NOMO-1 treated with DMSO at 0.1 percent for 48 hours (cell line): ENCODE results near the gene FOXK2.

Experiments
- DNase-seq: peaks from one replicate; lab custom pipeline; 2025; ENCODE audit not compliant: unreplicated experiment; lab: John Stamatoyannopoulos, UW

The FOXK2 gene

GRCh38 chr17:82602986-82603710 is 83.6 kb downstream of the FOXK2 start:
- DNase-seq: no peak

- peak; percentile 95 for DNase-seq
Observed at GRCh38 chr17:82603981-82604448, 84.5 kb downstream of the FOXK2 start.

- no peak for DNase-seq
Observed at GRCh38 chr17:82604532-82604931, 85.0 kb downstream of the FOXK2 start.

- DNase-seq: no peak
Observed at GRCh38 chr17:82605939-82606600, 86.5 kb downstream of the FOXK2 start.

GRCh38 chr17:82608816-82609215 is 89.3 kb downstream of the FOXK2 start:
- no peak for DNase-seq

- no peak for DNase-seq
Observed at GRCh38 chr17:82609655-82610054, 90.1 kb downstream of the FOXK2 start.

- no peak for DNase-seq
Observed at GRCh38 chr17:82611140-82612058, 91.9 kb downstream of the FOXK2 start.

GRCh38 chr17:82613283-82614094 is 94.0 kb downstream of the FOXK2 start:
- DNase-seq: no peak

GRCh38 chr17:82614095-82614631 is 94.6 kb downstream of the FOXK2 start:
- no peak for DNase-seq

GRCh38 chr17:82615084-82616020 is 95.8 kb downstream of the FOXK2 start:
- DNase-seq: no peak

GRCh38 chr17:82616021-82616711 is 96.6 kb downstream of the FOXK2 start:
- DNase-seq: no peak

GRCh38 chr17:82619211-82619610 is 99.7 kb downstream of the FOXK2 start:
- DNase-seq: no peak

- DNase-seq: no peak
Observed at GRCh38 chr17:82619641-82620040, 100.1 kb downstream of the FOXK2 start.

- peak; percentile 72 for DNase-seq
Observed at GRCh38 chr17:82623707-82624106, 104.2 kb downstream of the FOXK2 start.

- no peak for DNase-seq
Observed at GRCh38 chr17:82627405-82627804, 107.9 kb downstream of the FOXK2 start.

- DNase-seq: no peak
Observed at GRCh38 chr17:82629748-82630147, 110.2 kb downstream of the FOXK2 start.

- DNase-seq: no peak
Observed at GRCh38 chr17:82630212-82630611, 110.7 kb downstream of the FOXK2 start.

- DNase-seq: no peak
Observed at GRCh38 chr17:82631544-82631943, 112.0 kb downstream of the FOXK2 start.

GRCh38 chr17:82632451-82632850 is 112.9 kb downstream of the FOXK2 start:
- DNase-seq: no peak
